T-helper 2 cell treated with Interferon-gamma antibody and Interleukin-4, amounts not matched to agents 100 ng/mL and 5 ng/mL, for 36 hours (primary cell): ENCODE measurements around the gene ATP8A1. TPM values are rescaled to one million over a fixed set of nuclear protein-coding genes. Genes with fewer than 3 reads are reported as not detected.

ENCODE experiments used
- intact Hi-C: fragments of 100-400 bp; cut with micrococcal nuclease; formaldehyde crosslinking; loops from one replicate; pipeline ENCODE4 v1.15.1; 2023
- total RNA-seq: library from RNA; stranded (reverse); gene quantifications from 2 replicates; pipeline ENCODE4 v1.2.3, GENCODE V29; 2022

The ATP8A1 gene
- total RNA-seq, 1 donor from 2014 or later = 22.1 TPM

DNA sequence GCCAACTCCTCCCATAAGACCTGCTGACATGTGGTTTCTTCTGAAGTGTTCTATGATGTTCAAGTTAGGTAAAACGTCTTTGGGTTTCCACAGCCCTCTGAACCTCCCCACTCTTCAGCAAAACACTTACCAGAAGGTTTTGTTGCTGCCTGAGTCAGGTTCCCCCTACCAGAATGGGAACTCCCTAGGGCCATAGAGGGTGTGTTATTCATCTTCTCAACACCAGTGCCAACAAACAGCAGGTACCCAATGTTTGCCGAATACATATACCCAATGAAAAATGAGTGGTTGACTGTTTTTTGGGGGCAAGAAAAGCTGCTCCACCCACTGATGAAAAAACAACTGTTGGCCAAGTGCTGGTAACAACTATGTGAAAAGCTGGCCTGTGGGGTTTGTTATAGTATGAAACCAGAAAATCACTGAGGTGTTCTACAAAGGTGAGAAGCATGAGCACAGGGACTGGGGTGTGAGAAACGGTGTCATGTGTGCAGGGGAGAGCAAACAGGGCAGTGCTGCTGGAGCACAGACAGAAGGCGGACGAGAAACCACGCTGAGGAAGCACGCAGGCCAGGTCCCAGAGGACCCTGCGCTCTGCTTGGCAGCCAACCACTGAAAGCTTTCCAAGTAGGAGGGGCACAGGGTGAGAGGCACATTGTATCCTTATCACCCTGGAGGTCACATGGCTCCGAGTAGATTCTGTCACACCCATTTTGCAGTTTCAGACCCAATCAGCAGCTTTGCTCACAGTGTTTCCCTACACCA lies 28.8 kb downstream of the ATP8A1 start:
- intact Hi-C loops = no loop called here

DNA sequence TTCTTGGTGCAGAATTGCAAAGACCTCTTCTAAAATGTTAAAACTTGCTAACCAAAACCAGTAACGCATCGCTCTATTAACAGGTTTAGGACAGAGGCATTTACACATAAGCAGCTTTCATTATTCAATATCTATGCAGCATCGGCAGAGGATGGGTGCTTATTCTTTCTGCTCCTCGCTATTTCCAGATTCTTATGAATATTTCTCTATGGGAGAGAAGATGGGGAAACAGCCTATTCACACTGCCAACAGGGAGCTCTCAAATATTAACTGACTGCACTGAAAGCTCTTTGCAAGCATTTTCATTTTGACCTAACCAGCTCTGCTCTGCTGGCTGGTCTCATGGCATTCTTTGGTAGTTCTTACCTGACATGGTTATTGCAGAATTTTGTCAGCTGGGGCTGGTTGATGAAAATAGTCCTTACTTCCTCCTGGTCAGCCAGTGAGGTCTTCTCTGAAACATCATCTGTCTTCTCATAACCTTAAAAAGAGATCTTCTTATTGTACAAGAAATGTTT lies 30.2 kb downstream of the ATP8A1 start:
- intact Hi-C loops = no loop called here

DNA sequence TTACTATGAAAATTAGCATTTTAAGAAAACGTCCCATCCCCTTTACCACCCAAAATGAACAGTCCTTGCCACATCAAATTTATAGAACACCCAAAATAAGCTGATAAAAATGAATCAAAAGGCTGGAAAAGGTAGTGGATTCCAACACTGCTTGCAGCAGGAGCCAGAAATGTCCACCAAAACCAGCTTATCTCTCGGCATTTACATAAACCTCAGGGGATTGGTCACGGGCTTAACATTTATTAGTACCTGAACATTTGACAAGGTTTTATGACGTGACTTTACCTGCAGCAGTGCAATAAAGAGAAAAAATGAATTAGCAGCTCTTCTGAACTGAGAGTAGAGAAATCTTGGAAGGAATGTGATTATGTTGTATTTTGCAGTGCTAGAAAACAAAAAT lies 31.6 kb downstream of the ATP8A1 start:
- intact Hi-C loops = no loop called here

DNA sequence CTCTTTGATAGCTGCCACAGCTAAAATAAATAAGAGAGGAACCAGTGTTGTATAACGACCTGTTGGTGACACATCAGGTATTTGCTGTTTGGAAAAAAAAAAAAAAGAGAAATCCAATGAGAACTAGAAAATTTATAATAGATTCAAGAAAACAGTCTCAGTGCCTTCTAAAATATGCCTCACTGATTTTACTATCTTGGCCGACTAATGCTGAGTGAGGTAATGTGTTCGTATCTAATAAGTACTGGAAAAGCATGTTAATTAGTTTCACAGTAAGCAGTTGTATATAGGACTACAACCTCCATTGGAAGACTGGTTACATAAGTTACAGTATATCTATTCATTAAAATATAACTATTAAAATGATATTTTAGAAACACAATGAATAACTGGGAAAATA lies 32.4 kb downstream of the ATP8A1 start:
- intact Hi-C loops = no loop called here

DNA sequence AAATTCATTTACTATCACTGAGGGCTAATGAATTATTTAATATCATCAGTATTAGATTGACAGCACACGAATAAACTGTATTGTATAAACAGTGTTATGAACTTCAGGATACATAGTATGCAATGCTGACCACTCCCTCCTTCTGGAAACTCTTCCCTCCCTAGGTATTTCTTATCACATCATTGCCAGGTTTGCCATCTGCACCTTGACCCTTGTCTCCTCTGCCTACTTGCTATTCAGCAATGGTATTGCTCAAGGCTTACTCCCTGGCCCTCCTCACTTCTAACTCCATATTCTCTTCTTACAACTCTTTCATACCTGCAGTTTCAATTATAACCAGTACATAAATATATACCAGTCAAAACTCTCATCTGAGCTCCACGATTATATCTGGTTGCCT lies 38.9 kb downstream of the ATP8A1 start:
- intact Hi-C loops = no loop called here

DNA sequence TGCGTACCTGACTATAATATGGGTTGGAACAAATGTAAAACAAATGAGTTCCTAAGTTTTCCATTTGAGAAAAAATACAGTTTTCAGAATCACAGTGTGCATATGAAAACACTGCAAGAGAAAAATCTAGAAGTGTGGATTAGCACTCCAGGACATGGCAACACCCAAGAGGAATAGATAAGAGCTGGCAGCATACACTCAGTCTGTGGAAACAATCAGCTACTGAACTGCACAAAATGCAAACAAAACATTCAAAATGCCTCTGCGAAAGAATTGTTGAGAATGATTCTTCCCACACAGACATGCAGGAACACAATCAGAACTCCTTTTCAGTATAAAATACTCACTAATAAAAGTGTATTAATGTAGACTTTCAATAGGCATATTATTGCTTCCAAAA lies 39.9 kb downstream of the ATP8A1 start:
- intact Hi-C loops = no loop called here

DNA sequence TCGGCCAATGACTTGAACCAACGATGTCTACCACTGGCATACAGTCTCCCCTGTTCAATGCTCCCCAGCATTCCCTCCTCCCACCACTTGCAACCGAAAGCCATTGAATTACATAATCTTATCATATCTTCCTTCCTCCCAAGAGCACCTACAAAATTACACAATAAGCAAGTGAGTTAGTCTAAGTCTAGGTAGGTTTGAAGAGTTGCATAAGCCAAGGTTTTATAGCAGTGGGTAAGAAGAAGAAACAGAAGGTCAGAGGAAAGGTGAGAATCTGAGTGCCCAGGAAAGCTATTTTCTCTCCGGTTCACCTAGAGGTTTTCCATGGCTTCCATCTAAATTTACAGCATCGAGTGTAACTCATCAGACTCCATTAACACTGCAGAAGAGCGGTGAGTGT lies 40.3 kb downstream of the ATP8A1 start:
- intact Hi-C loops = no loop called here

DNA sequence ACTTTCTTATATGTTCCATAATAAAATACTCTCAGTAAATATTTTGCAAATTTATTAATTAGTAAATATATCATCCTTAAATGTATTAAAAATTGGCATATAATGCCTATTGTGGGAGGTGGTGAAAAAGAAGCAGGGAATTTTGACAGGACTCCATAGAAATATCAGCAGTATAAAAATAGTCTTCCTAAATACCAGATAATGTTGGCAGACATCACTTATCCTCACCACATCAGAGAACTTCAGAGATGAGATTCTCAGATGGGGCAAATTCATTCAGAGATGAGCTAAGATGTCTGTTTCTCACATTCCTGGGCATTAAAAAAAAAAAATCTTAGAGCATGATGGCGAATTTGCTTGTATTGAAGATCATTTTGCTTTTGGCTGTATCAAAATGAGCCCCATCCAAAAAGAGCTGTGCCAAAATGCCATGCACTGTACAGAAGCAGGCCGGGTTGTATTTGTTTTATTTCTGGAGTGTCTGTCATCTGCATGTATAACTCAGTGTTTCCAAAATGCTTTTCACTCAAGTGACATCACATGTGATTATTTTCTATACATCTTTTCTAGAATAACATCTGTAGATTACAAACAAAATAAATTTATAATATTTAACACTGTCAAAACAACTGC lies 41.7 kb downstream of the ATP8A1 start:
- intact Hi-C loops = no loop called here

DNA sequence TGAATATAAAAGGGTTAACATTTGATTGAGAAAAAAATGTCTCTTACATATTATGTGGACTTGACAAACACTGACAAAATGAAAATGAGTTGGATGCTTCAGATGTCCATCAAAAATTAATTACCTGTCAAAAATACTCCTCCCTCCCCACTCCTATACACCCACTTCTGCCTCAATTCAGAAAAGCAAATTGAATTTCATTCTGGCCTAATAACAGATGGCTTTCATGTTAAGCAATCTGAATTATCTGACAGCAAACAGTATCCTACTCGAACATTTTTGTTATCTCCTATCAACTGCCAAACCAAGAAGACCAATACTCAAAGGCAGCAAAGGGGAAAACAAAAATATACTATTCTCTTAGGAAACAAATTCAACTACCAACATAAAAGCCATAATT lies 44.0 kb downstream of the ATP8A1 start:
- intact Hi-C loops = no loop called here

DNA sequence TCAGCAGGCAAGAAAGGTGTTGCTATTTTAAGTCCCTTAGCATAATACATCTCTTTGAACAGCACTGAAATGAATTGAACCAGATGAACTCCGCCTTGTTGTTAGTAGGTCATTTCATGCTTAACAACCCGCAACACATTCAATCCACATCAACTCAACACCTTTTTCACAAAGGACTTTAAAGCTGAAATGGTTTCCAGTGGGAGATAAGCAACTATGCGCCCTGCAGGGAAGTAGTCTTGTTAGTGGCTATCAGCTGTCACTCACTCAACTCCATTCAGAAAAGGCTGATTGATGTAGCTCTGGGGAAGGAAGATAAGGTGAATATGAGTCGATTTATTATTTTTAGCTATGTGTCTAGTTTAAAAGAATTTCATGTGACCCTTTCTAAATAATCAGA lies 46.0 kb downstream of the ATP8A1 start:
- intact Hi-C loops = no loop called here

DNA sequence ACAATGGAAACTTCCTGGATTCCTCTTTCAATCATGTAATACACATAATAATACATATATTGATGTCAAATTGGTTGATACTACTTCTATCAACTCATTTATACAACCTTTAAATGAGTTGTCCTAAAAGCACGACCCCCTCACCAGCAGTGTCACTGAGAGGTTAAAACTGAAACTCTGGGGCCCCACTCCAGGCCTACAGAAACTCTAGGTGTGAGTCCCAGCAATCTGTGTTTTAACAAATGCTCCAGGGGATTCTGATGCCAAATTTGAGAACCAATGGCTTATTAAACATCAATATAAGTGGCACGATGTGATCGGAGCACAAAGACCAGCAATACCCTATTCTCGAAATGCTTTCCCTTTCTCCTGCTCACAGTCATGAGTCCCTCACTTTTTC lies 47.9 kb downstream of the ATP8A1 start:
- intact Hi-C loops = no loop called here

DNA sequence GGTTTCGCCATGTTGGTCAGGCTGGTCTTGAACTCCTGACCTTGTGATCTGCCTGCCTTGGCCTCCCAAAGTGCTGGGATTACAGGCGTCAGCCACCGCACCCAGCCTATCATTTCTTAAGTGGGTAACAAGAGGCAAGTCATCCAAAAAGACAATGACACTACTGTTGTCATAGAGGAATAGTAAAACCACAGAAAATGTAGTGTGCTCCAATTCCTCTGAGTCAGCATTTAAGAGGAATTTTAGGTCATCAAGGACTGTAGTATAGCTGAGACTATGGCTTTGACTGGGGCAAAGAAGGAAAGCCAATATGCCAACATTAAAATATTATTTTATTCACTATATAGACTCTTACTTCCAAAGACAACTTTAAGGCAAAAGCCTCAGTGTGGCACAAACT lies 48.4 kb downstream of the ATP8A1 start:
- intact Hi-C loops = no loop called here

DNA sequence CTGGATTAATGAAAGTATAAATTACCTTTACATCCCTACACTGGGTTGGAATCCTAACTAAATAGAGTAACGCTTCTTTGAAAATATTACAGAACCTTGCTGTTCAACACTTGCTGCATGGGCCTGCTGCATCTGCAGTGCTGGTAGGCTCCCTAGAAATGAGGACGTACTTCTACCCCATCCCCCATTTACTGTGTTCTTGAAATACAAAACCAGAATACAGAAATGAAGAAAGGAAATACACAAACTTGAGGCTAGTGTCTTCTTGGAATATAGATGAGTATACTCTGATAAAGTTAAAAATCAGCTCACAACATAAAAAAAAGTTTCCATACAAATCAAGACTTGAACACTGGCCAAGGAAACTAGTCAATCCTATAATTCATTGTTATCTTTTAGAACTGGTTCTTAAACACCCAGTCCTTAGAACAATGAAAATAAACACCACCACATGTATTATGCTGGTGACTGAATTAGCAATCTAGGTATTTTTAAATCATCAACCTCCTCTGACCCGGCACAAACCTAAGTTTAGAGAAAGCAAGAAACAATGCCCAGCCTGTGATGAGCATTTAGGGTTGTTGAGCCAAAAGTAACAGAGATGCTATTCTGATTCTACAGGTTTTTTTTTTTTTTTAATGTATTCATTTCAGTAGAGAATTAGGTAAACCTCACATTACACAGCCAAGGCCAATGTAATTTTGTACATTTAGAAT lies 49.7 kb downstream of the ATP8A1 start:
- intact Hi-C loops = no loop called here

DNA sequence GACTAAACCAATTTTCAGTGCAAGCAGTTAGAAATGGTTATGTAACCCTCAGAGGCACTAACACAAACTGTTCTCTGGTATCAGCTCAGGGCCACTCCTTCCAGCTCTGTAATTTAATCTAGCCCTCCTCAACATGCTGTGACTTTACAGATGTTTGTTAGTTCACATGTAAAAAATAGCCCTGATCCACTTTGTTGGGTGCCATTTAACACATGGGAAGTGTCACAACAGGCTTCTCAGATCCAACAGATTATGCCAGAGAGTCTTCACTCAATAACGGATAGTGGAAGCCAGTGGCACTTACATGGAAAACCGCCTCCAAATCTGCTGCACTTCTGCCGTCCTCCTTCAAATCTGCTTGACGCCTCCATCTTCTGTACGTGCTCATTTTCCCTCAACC lies 51.6 kb downstream of the ATP8A1 start:
- intact Hi-C loops = no loop called here

DNA sequence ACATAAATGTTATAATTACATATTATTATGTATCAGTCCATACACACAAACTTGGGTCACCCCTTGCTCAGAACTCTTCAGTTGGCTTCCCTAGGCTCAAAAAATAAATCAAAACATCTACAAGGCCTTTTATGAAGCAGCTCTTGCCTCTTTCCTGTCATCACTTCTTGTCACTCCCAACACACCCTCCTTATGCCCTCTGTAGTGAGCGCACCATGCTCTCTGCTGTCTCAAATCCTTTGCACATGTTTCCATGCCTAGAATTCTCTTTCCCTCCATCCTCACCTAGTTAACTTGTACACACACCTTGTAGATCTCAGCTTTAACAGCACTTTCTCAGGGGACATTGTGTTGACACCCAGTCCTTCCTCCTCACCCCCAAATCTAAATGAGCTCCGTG lies 53.0 kb downstream of the ATP8A1 start:
- intact Hi-C loops = no loop called here

DNA sequence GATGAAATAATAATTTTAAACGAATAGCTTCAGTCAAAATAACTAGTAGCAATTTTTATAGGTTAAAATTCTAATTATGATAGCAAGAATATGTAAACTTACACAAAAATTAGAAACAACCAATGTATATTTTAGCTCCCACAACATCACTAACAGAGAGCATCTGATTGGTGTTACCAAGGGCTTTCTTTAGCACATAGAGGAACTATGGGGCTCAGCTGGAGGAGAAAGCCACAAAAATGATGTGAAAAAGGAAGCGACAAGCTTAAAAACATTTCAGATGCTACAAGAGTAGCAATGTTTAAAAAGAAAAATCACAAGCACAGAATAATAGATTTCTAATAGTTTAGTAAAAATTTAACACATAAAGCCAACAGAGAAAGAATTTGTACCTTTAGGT lies 56.3 kb downstream of the ATP8A1 start:
- intact Hi-C loops = no loop called here

DNA sequence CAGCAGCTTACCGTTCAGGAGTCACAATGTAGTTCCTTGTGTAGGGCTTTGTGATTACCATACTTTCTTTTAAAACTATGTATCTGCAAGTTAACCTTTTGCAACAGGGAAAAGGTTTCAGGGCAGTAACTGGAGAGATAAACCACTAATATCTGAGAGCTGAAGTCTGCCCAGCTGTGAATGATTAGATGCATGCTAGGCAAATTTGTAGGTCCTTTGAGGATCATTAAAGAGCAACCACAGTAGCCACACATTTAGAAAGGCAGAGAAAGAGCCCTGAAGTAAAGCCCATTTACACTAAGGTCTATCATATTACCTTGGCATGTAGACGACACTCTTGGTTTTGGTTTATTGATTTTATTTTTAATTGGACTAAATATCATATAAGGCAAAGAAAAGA lies 60.0 kb downstream of the ATP8A1 start:
- intact Hi-C loops = no loop called here

DNA sequence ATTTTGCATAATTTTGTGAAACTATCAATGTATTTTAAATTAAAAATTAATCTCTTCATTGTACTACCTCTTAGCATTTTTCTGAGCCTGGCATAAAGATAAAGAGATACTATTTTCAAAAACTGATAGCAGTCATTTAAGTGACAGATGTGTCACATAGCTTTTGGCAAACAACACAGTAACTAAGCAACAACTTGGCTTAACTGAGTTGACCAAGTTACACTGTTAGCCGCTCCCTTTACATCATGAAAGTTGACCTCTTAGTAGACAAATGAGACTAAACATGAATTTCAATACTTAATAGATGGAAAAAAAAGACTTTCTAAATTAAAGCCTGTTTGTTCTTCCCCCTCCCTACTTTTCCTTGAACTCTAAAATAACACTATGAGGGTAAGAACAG lies 62.0 kb downstream of the ATP8A1 start:
- intact Hi-C loops = no loop called here

DNA sequence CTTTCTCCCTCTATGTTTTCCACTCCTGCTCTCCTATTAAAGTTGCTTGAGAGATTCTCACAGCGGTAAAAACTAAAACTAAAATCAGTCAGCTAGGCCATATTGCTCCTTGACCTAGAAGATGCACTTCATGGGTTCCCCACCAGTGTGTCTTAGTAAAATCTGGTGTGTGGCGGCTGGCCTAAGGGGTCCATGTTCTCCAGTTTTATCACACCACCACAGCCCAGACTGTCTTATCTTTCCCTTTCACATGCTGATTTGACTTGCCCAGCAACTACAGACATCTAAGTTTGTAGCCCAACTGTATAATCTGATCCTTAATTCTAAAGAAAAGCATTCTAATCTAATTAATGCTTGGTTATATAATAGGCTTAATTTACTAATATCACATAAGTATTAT lies 68.0 kb downstream of the ATP8A1 start:
- intact Hi-C loops = no loop called here

DNA sequence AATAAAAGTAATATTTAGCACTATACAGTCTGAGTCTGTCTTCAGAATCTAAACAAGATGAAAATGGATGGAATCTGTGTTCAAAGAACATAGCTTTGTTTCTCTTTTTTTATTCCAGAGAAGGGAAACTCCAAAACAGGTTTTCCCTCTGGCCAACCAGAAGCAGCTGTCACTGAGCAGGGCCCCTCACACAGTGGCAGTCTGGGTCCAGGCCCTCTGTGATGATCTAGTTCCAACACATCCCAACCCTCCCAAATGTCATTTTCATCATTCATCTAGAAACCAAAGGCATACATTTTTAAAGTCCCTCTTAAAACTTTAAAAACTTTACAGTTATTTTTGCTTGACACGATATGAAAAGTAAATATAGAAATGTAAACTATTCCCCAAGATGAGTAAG lies 70.1 kb downstream of the ATP8A1 start:
- intact Hi-C loops = no loop called here

DNA sequence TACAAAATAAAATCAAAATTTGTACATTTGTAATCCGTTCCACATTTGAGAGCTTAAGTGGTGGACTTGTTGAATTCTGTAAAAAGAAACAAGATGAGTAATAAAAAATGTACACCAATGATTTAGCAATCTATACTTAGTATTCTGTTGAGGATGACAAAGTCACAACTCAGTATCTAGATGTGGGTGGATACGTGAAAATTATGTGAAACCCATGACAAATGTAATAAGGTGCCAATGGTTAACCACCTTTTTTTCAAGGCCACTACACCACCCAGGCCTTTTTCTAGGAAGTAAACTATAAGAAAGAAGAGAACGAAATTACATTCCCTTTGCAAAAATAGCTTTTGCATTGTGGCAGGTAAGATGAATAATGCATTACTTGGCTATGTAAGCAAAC lies 77.0 kb downstream of the ATP8A1 start:
- intact Hi-C loops = no loop called here

DNA sequence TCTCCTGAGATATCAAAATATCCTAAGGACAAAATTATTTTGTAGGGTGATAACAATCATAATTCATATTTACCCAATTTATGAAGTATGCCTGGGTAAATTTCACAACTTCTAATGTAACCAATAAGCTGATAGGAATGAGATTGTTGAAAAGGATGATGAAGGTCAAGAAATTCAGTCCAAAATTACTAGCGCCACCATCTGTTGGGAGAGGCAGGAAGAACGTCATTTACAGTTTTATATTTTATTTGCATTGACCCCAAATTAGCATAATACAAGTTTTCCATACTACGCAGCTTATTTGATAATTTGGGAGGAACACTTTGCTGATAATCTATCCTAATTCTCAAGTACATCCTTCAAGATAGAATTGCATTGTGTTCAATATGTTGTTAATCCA lies 78.7 kb downstream of the ATP8A1 start:
- intact Hi-C loops = no loop called here
